Colonic mucosa (tissue), 4 donors: ENCODE data around the gene GET4. TPM values are rescaled to one million over a fixed set of nuclear protein-coding genes. Genes with fewer than 3 reads are reported as not detected.
"Not testable (repeated sequence)": the region's sequence is repeated elsewhere in the genome, so short reads cannot be mapped to it uniquely, and the experiment has no call there.

Experiments used
- DNase-seq: peaks from one replicate; pipeline ENCODE4 v3.0.0-alpha.2; 2020
- H3K27ac ChIP-seq: fragments of 200-600 bp; one replicate; pipeline ENCODE4 v1.8.0; 2021
- H3K27me3 ChIP-seq: fragments of 200-600 bp; one replicate; pipeline ENCODE4 v1.8.0; 2021
- H3K36me3 ChIP-seq: fragments of 200-600 bp; one replicate; pipeline ENCODE4 v1.8.0; 2021
- H3K4me1 ChIP-seq: fragments of 200-600 bp; one replicate; pipeline ENCODE4 v1.8.0; 2021; ENCODE audit warnings: mild to moderate bottlenecking
- H3K4me3 ChIP-seq: fragments of 200-600 bp; one replicate; pipeline ENCODE4 v1.8.0; 2021
- H3K9ac ChIP-seq, 2 donors: one replicate each; pipeline ENCODE4 v1.7.0; 2013; ENCODE audit warnings: control low read depth in 2 of 2, low read depth in 2 of 2, low read length in 2 of 2
- H3K9me3 ChIP-seq: fragments of 200-600 bp; one replicate; pipeline ENCODE4 v1.8.0; 2021
- intact Hi-C: fragments of 100-400 bp; cut with DNase I; formaldehyde crosslinking; loops from one replicate; pipeline ENCODE4 v1.14.1; 2022
- total RNA-seq, 2 donors: library from RNA; stranded (reverse); fragmentation: NEBNext Ultra II Directional in 1 of 2; extraction: Animal tissue kit (Norgen Biotek cat#: 25700) in 1 of 2; gene quantifications; one replicate each; pipeline ENCODE4 v1.2.1, GENCODE V29; 2021
- TF ChIP-seq, protein P1 (sequence below): fragments of 200-600 bp; IDR thresholded peaks from one replicate; pipeline ENCODE4 v1.8.0; 2022; ENCODE audit warnings: antibody characterized with exemption, mild to moderate bottlenecking
- donor health status: healthy.
- donor health status: DM: no; HTN: no; CAD: no.
- donor health status: DM: no; HTN: no; CAD: no.

Gene GET4
- total RNA-seq, 2 donors from 2014 or later: 33.0 to 35.9 TPM

GRCh38 chr7:923108-924041 is 47.0 kb downstream of the GET4 start:
- no peaks in the 10 kb centered on the region for H3K27me3 ChIP-seq
- intact Hi-C loops: no loop called here
- H3K36me3 ChIP-seq: no peaks in the 10 kb centered on the region
- TF ChIP-seq, protein P1, sequence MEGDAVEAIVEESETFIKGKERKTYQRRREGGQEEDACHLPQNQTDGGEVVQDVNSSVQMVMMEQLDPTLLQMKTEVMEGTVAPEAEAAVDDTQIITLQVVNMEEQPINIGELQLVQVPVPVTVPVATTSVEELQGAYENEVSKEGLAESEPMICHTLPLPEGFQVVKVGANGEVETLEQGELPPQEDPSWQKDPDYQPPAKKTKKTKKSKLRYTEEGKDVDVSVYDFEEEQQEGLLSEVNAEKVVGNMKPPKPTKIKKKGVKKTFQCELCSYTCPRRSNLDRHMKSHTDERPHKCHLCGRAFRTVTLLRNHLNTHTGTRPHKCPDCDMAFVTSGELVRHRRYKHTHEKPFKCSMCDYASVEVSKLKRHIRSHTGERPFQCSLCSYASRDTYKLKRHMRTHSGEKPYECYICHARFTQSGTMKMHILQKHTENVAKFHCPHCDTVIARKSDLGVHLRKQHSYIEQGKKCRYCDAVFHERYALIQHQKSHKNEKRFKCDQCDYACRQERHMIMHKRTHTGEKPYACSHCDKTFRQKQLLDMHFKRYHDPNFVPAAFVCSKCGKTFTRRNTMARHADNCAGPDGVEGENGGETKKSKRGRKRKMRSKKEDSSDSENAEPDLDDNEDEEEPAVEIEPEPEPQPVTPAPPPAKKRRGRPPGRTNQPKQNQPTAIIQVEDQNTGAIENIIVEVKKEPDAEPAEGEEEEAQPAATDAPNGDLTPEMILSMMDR: no peak
- H3K4me3 ChIP-seq: peak overlapping the region; percentile 15
- DNase-seq: peak; percentile 94
- peak overlapping the region; percentile 76 to 80 for H3K9ac ChIP-seq
- no peaks in the 10 kb centered on the region for H3K9me3 ChIP-seq
- H3K27ac ChIP-seq: peak overlapping the region; percentile 97
- peaks cover 45% of the 10 kb centered on the region for H3K4me1 ChIP-seq

DNA sequence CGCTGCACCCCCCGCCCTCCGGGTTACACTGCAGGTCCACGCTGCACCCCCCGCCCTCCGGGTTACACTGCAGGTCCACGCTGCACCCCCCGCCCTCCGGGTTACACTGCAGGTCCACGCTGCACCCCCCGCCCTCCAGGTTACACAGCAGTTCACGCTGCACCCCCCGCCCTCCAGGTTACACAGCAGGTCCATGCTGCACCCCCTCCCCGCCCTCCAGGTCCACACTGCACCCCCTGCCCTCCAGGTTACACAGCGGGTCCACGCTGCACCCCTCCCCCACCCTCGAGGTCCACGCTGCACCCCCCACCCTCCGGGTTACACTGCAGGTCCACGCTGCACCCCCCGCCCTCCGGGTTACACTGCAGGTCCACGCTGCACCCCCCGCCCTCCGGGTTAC is 47.7 kb downstream of the GET4 start:
- H3K9me3 ChIP-seq, H3K36me3 ChIP-seq, intact Hi-C loops, H3K27me3 ChIP-seq, DNase-seq, H3K4me3 ChIP-seq: not testable (repeated sequence)
- peak overlapping the region in 1 of 2 donors; percentile 80 for H3K9ac ChIP-seq
- peak overlapping the region; percentile 97 for H3K27ac ChIP-seq
- peaks cover 45% of the 10 kb centered on the region for H3K4me1 ChIP-seq

DNA sequence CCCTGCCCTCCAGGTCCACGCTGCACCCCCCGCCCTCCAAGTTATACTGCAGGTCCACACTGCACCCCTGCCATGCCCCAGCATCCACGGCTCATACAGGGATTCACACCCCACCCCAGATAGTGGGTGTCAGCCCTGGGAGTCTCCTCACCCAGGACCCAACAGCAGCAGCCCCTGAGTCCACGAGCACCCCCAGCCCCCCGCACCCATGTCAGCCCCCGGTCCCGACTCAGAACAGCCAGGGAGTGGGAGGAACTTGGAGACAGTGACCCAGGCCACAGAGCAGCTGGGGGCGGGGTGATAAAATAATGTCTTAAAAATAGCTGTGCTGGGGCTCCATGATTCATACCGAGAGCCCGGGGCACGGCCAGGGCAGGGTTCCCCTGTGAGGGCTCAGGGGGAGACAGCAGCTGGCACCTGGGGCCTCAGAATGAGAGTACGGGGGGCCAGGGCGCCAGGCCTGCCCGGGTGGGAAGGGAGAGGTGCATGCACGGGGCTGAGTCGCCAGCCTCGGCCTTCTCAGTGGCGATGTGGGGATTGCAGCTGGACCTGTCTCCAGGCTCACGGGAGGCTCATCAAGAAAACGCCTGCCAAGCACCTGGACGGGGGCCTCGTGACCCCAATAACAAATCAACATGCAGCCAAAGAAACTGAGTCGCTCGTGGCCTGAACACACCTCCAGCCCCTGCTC is 48.3 kb downstream of the GET4 start:
- H3K4me1 ChIP-seq: peaks cover 45% of the 10 kb centered on the region

DNA sequence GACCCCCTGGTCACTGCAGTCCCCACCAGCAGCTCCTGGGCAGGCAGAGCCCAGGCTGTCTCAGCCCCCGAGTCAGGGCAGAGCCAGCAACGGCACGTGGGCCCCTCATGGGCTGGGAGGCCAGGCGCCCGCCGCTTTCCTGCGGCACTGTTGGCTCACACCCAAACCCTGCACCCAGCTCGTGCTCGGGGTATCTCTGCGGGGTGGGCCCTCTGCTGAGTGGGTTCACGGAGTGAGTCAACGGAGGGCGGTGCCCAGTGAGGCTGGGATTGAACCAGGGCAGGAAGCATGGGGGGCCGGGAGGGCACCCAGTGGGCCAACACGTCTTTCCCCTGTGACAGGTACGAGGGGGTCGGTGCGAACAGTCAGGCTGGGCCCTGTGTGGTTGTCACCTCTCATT is 49.2 kb downstream of the GET4 start:
- peaks cover 45% of the 10 kb centered on the region for H3K4me1 ChIP-seq
- no peaks in the 10 kb centered on the region for H3K9me3 ChIP-seq
- H3K36me3 ChIP-seq: no peaks in the 10 kb centered on the region
- TF ChIP-seq, protein P1: no peak
- H3K4me3 ChIP-seq: no peak overlapping the region
- H3K27me3 ChIP-seq: no peaks in the 10 kb centered on the region
- DNase-seq: peak; percentile 85
- H3K9ac ChIP-seq: peak overlapping the region; percentile 50 to 69
- peak overlapping the region; percentile 94 for H3K27ac ChIP-seq
- intact Hi-C loops: no loop called here

More for the DNA sequence above, 48.3 kb downstream of the GET4 start:
- Histone ChIP-seq H3K36me3 (no peaks in the 10 kb centered on the region), H3K9ac (peak overlapping the region; percentile 30 to 47), H3K4me3 (no peak overlapping the region), H3K27me3 (no peaks in the 10 kb centered on the region), H3K27ac (peak overlapping the region; percentile 38), H3K9me3 (no peaks in the 10 kb centered on the region)
- DNase-seq: peak; percentile 59
- TF ChIP-seq, protein P1: no peak
- intact Hi-C loops: no loop called here

DNA sequence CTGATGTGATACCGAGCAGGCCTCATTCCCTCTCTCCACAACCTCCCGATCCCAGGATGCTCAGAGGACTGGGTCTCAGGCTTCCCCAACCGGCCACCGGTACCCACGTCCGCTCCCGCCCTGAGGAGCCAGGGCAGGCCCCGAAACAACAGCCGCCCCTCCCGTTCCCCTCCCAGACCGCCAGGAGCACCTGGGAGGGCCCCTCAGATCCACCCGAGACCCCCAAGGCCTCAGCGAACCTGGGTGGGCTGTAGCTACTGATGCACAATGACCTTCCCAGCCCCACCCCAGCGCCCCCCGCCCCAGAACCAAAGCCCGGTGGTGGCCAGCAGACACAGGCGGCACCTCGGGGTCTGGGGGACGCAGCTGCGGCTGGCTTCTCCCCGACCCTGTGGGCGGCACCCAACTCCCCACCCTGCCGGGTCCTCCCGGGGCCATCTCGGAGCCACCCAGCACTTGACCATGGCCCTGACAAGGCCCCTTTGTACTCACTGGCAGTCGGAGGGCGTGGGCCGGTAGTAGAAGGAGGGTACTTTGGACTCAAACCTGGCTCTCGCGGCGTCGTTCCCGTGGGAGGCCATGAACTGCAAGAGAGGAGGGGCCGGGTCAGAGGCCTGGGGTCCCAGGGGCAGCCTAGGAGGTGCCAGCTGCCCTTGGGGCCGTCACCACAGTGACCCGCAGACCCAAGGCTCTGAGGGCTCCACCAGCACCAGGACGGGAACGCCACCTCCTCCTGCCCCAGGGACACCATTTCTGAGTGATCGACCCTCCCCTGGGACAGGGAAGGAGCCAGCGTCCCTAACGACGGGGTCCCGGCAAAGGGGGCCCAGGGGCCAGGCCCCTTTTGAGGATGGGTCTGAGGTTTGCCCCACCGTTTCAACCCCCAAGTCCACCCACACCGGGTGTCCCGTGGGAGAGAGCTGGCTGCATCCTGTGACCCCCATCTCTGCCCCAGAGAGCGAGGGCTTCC is 50.0 kb downstream of the GET4 start:
- H3K9me3 ChIP-seq: no peaks in the 10 kb centered on the region
- H3K4me3 ChIP-seq: no peak overlapping the region
- TF ChIP-seq, protein P1: no peak
- intact Hi-C loops: no loop called here
- peak overlapping the region; percentile 94 for H3K27ac ChIP-seq
- H3K36me3 ChIP-seq: no peaks in the 10 kb centered on the region
- H3K27me3 ChIP-seq: no peaks in the 10 kb centered on the region
- H3K4me1 ChIP-seq: peaks cover 45% of the 10 kb centered on the region
- H3K9ac ChIP-seq: peak overlapping the region; percentile 54 to 91
- DNase-seq: peak; percentile 92
